HepG2 (cell line): ENCODE data around the gene HPCAL1. TPM values are rescaled to one million over a fixed set of nuclear protein-coding genes. Genes with fewer than 3 reads are reported as not detected.

Experiments
- FOXK1 ChIP-seq: sonication (generic); formaldehyde crosslinking; IDR thresholded peaks from 2 replicates; pipeline ENCODE4 v1.4.0; 2020; ENCODE audit warnings: low read depth, missing genetic modification reagents, borderline replicate concordance
- GZF1 ChIP-seq: sonication (generic); formaldehyde crosslinking; IDR thresholded peaks from 2 replicates; pipeline ENCODE4 v1.5.1; 2020; ENCODE audit warnings: mild to moderate bottlenecking, missing genetic modification reagents
- HNF4G ChIP-seq, 2 experiments: sonication (generic) in 1 of 2; formaldehyde crosslinking in 1 of 2; IDR thresholded peaks; 2 replicates each; pipeline versions ENCODE4 v1.4.0 to v1.6.1; 2011 to 2020; ENCODE audit warnings: borderline replicate concordance in 2 of 2, low read depth in 2 of 2, mild to moderate bottlenecking in 2 of 2, low read length in 1 of 2, missing genetic modification reagents in 1 of 2, moderate library complexity in 1 of 2
- MAFK ChIP-seq, 2 experiments: IDR thresholded peaks in 1 of 2; conservative IDR thresholded peaks in 1 of 2; 2 replicates each; pipeline ENCODE4 v1.6.1; 2011; ENCODE audit warnings: improper control_type of control experiment in 2 of 2, low read length in 2 of 2
- POLR2AphosphoS5 ChIP-seq: IDR thresholded peaks from 2 replicates; pipeline ENCODE4 v1.6.1; 2012; ENCODE audit warnings: low read depth, low read length
- PREB ChIP-seq: sonication (generic); formaldehyde crosslinking; IDR thresholded peaks from 2 replicates; pipeline ENCODE4 v1.4.0; 2020; ENCODE audit warnings: missing genetic modification reagents
- SNAPC4 ChIP-seq: sonication (generic); formaldehyde crosslinking; IDR thresholded peaks from 2 replicates; pipeline ENCODE4 v1.4.0; 2020; ENCODE audit warnings: mild to moderate bottlenecking, missing genetic modification reagents
- SOX13 ChIP-seq, 3 experiments: fragments of 450-650 bp in 1 of 3; sonication (generic) in 1 of 3; formaldehyde crosslinking in 1 of 3; IDR thresholded peaks in 2 of 3; conservative IDR thresholded peaks in 1 of 3; 2 replicates each; pipeline versions ENCODE4 v1.5.0 to v1.6.1; 2016 to 2020; ENCODE audit warnings: antibody characterized with exemption in 1 of 3, mild to moderate bottlenecking in 1 of 3, missing compliant biosample characterization in 1 of 3, missing genetic modification reagents in 1 of 3, moderate library complexity in 1 of 3
- SP1 ChIP-seq, 2 experiments: fragments of 450-650 bp in 1 of 2; sonication (generic) in 1 of 2; formaldehyde crosslinking in 1 of 2; IDR thresholded peaks; 2 replicates each; pipeline versions ENCODE4 v1.4.0 to v1.6.1; 2016 to 2020; ENCODE audit warnings: missing genetic modification reagents in 1 of 2
- SP5 ChIP-seq: IDR thresholded peaks from 2 replicates; pipeline ENCODE4 v1.6.1; 2016; ENCODE audit warnings: low read depth, borderline replicate concordance
- SRSF4 ChIP-seq: fragments of 200-400 bp; formaldehyde crosslinking; IDR thresholded peaks from one replicate; pipeline ENCODE4 v1.6.1; 2018; ENCODE audit warnings: mild to moderate bottlenecking, low read depth, low read length, moderate library complexity; ENCODE audit not compliant: poor library complexity, severe bottlenecking
- TBX2 ChIP-seq: sonication (generic); formaldehyde crosslinking; IDR thresholded peaks from 2 replicates; pipeline ENCODE4 v1.5.0; 2020; ENCODE audit warnings: missing genetic modification reagents, mild to moderate bottlenecking, borderline replicate concordance
- U2AF2 ChIP-seq: fragments of 200-400 bp; formaldehyde crosslinking; IDR thresholded peaks from 2 replicates; pipeline ENCODE4 v1.6.1; 2017; ENCODE audit warnings: low read depth, mild to moderate bottlenecking, low read length
- ZBTB38 ChIP-seq: sonication (generic); formaldehyde crosslinking; IDR thresholded peaks from 2 replicates; pipeline ENCODE4 v1.5.1; 2020; ENCODE audit warnings: mild to moderate bottlenecking, missing genetic modification reagents
- ZNF256 ChIP-seq: sonication (generic); formaldehyde crosslinking; conservative IDR thresholded peaks from 2 replicates; pipeline ENCODE4 v1.4.0; 2020; ENCODE audit warnings: missing genetic modification reagents
- ZNF496 ChIP-seq: sonication (generic); formaldehyde crosslinking; IDR thresholded peaks from 2 replicates; pipeline ENCODE4 v1.8.1; 2023; ENCODE audit warnings: mild to moderate bottlenecking, moderate library complexity, missing genetic modification reagents; ENCODE audit not compliant: insufficient replicate concordance
- ZNF567 ChIP-seq: sonication (generic); formaldehyde crosslinking; IDR thresholded peaks from 2 replicates; pipeline ENCODE4 v1.8.1; 2023; ENCODE audit warnings: mild to moderate bottlenecking, missing genetic modification reagents, borderline replicate concordance
- ZNF7 ChIP-seq: IDR thresholded peaks from 2 replicates; pipeline ENCODE4 v1.6.1; 2016; ENCODE audit warnings: missing biosample characterization, missing genetic modification reagents
- ZNF792 ChIP-seq: IDR thresholded peaks from 2 replicates; pipeline ENCODE4 v1.6.1; 2016
- polyA plus RNA-seq, 8 experiments: library from polyadenylated mRNA; depleted of rRNA in 3 of 8; stranded (reverse) in 7 of 8; unstranded in 1 of 8; fragments of >200 nt; fragmentation: Illumina TruSeq in 4 of 8; extraction: Trizol in 4 of 8; gene quantifications; 2 replicates each; pipeline versions ENCODE4 v1.2.1 to v1.2.3, GENCODE V29; 2011 to 2016; ENCODE audit warnings: low read depth in 4 of 8, missing spikeins in 1 of 8, mixed read lengths in 1 of 8; ENCODE audit not compliant: insufficient read depth in 1 of 8
- total RNA-seq, 5 experiments: library from RNA; depleted of rRNA; stranded (reverse); fragments of >200 nt; fragmentation: Illumina TruSeq; extraction: Trizol; gene quantifications; 2 replicates each; pipeline ENCODE4 v1.2.3, GENCODE V29; 2016; ENCODE audit warnings: low read depth in 1 of 5
- TF ChIP-seq, protein P1 (sequence below): sonication (generic); formaldehyde crosslinking; IDR thresholded peaks from 2 replicates; pipeline ENCODE4 v1.5.1; 2020; ENCODE audit warnings: missing genetic modification reagents, mild to moderate bottlenecking, borderline replicate concordance

HPCAL1 gene
- total and polyA plus RNA-seq, 2 of the 13 experiments (the other 11 are each of a cell fraction or from before 2014, with no cell fraction given): 29.5 to 29.9 TPM

GRCh38 chr2:10392548-10392947 is 89.8 kb downstream of the HPCAL1 start (continued):
- TF ChIP-seq ZBTB38 (CRISPR knock-in tag) (no peak), SNAPC4 (CRISPR knock-in tag) (no peak), ZNF256 (no peak), SP5 (CRISPR knock-in tag) (peak; percentile 62), SOX13 (IDR thresholded peaks at IDR 0.05) (0 out of 2 replicates have a peak, but pooled peaks have one; percentile 49), SOX13 (CRISPR knock-in tag; conservative IDR thresholded peaks at IDR 0.05 in 1 of 2, IDR thresholded peaks at IDR 0.05 in 1 of 2) (peak in 1 of 2 experiments; percentile 79; a peak in 2 of 4 replicates), PREB (no peak), GZF1 (CRISPR knock-in tag) (no peak), SP1 (IDR thresholded peaks at IDR 0.05) (no peak), SP1 (CRISPR knock-in tag; IDR thresholded peaks at IDR 0.05) (no peak), HNF4G (IDR thresholded peaks at IDR 0.05; ENCODE audit: borderline replicate concordance, low read depth, low read length) (no peak; the same call in 1 of the 2 replicates), HNF4G (CRISPR knock-in tag; IDR thresholded peaks at IDR 0.05; ENCODE audit: borderline replicate concordance, low read depth) (no peak; the same call in 1 of the 2 replicates), SRSF4 (no peak), TBX2 (CRISPR knock-in tag) (peak; percentile 74; the same call in 1 of the 2 replicates), ZNF496 (CRISPR knock-in tag) (no peak), U2AF2 (no peak), FOXK1 (peak; percentile 57; the same call in 1 of the 2 replicates), MAFK (conservative IDR thresholded peaks at IDR 0.05 in 1 of 2, IDR thresholded peaks at IDR 0.05 in 1 of 2; ENCODE audit: low read length in 2 of 2) (no peak; a peak in 1 of 4 replicates), POLR2AphosphoS5 (no peak), ZNF7 (CRISPR knock-in tag) (peak; percentile 72; the same call in 1 of the 2 replicates), ZNF567 (CRISPR knock-in tag) (no peak), ZNF792 (CRISPR knock-in tag) (no peak; the same call in 1 of the 2 replicates)
- TF ChIP-seq, protein P1, sequence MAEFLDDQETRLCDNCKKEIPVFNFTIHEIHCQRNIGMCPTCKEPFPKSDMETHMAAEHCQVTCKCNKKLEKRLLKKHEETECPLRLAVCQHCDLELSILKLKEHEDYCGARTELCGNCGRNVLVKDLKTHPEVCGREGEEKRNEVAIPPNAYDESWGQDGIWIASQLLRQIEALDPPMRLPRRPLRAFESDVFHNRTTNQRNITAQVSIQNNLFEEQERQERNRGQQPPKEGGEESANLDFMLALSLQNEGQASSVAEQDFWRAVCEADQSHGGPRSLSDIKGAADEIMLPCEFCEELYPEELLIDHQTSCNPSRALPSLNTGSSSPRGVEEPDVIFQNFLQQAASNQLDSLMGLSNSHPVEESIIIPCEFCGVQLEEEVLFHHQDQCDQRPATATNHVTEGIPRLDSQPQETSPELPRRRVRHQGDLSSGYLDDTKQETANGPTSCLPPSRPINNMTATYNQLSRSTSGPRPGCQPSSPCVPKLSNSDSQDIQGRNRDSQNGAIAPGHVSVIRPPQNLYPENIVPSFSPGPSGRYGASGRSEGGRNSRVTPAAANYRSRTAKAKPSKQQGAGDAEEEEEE (CRISPR knock-in tag): no peak
